Measurements from ENCODE around the gene ECHS1.
A peak's percentile ranks its signal among the peaks of the same experiment; 100 is the strongest.
"Not testable (repeated sequence)": the region's sequence is repeated elsewhere in the genome, so short reads cannot be mapped to it uniquely, and the experiment has no call there.

ECHS1 gene

GRCh38 chr10:133377025-133377817, 4.1 kb upstream of the ECHS1 start:
- no peak for DNase-seq

GRCh38 chr10:133376183-133376582, 3.0 kb upstream of the ECHS1 start:
- DNase-seq = not testable (repeated sequence)

GRCh38 chr10:133375357-133376115, 2.4 kb upstream of the ECHS1 start:
- no peak for DNase-seq

DNA sequence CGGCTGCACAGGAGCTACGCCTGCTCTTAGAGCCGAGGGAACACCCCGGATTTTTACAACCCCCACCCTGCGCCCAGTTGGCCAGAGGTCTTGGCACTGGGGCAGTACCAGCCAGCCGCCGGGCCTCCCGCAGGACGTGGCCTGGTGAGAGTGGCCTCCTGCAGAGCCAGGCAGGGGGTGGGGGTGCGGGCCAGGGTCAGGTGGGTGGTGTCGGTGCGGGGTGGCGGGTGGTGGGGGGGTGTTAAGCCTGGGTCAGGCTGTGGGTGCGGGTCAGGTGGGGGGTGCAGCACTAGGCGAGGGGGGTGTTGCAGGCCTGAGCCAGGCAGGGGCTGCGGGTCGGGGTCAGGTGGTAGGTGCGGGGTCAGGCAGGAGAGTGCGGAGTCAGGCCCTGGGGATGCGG, 647 bp downstream of the ECHS1 start:
- no peak for DNase-seq

GRCh38 chr10:133370030-133370786, 2.9 kb downstream of the ECHS1 start:
- no peak for DNase-seq

GRCh38 chr10:133368153-133368552, 5.0 kb downstream of the ECHS1 start:
- no peak for DNase-seq

DNA sequence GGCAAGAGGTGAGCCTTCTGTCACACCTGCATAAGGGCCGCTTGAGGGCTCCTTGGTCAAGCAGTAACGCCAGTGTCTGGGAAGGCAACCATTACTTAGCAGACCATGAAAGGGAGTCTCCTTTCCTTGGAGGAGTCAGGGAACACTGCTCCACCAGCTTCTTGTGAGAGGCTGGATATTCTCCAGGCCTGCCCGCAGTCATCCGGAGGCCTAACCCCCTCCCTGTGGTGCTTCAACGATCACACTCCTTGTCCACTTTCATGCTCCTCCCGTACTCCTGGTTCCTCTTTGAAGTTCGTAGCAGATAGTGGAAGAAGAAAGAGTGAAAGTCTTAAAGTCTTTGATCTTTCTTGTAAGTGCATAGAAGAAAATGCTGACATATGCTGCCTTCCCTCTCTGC, 5.7 kb downstream of the ECHS1 start:
- DNase-seq = not testable (repeated sequence)

- no peak for DNase-seq
Measured at GRCh38 chr10:133366751-133367150, 6.4 kb downstream of the ECHS1 start.

DNA sequence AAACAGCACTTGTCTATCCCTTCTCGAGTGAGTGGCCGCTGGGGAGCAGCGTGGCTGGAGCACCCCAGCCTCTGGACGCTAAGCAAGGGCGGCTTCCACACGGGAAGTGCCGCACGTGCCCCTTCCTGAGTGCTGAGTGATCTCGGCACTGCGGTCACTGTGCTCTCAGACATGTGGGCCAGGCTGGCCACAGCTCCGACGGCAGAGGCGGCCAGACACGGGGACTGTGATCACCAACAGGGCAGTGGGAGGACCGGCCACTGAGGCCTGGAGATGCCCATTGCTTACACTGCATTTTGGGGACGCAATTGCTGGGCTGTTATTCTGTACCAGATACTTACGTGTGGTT, 7.0 kb downstream of the ECHS1 start:
- no peak for DNase-seq

DNA sequence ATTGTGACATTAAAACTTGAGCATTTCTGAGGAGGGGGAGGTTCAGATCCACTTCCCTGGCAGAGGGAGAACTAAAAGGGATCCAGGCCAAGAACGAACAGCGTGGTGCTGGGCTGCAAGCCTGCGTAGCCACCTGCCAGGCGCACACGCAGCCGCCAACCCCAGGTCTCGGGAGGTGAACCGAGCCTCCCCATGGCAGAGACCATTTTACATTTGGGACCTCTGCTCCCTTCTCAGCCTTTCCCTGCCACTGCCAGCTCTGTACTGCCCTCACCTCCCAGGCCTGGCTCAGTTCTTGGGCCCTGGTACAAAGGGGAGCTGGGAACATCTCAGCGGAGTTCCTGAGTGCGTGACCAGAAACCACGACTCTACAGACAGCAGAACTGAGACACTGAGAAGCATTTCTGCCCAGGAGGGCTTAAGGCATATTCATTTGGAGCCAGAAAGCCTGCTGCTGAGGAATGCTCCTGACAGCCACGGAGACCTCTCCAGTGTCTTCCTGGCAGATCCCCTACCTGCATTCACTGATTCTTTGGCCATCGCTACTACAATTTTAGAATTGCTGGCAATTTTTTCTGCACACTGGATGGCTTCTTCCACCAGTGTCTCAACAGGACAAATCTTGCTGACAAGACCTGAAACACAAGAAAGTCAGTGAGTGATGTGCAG, 7.6 kb downstream of the ECHS1 start:
- no peak for DNase-seq

DNA sequence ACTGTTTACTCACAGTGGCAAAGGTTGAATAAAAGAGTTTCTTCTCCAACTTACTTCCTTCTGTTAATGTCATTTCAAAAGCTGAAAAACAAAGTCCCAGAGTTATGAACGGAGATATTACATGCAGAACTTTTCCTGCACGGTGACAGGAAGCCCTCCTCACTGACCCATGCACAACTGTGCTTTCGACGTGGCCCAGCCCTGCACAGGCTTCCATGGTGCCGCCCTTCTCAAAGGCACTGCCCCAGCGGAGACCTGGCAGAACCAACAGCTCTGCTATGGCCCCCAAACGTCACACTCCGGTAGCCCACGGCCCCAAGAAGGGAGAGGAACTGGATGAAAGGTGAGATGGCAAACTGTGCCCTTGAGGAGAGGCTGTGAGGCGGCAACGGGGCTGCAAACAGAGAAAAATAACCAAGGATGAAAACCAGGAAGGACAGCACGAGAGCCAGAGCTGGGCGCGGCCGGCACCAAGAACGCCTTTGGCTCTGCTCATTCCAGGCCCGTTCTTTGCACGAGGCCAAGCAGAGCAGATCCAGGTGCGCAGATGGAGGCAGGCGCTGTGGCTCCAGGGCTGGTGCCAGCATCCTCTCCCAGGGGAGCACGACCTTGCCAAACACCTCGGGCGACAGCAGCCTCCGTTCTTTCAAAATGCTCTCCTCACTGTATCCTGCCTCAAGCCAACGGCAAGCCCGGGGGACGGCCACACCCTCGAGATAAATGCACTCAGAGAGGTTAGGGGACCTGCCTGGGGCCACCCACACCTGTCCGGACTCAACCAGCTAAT, 8.3 kb downstream of the ECHS1 start:
- DNase-seq = peak; percentile 45

- DNase-seq = no peak
Measured at GRCh38 chr10:133362846-133363245, 10.3 kb downstream of the ECHS1 start.

- DNase-seq = no peak
Measured at GRCh38 chr10:133361773-133362441, 11.2 kb downstream of the ECHS1 start.

DNA sequence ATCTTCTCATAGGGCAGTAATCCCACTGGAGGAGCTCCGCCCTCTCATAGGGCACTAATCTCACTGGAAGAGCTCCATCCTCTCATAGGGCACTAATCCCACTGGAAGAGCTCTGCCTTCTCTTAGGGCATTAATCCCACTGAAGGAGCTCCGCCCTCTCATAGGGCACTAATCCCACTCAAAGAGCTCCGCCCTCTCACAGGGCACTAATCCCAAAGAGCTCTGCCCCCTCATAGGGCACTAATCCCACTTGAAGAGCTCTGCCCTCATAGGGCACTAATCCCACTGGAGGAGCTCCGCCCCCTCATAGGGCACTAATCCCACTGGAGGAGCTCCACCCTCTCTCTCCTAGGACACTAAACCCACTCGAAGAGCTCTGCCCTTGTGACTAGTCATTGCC, 11.9 kb downstream of the ECHS1 start:
- no peak for DNase-seq

DNA sequence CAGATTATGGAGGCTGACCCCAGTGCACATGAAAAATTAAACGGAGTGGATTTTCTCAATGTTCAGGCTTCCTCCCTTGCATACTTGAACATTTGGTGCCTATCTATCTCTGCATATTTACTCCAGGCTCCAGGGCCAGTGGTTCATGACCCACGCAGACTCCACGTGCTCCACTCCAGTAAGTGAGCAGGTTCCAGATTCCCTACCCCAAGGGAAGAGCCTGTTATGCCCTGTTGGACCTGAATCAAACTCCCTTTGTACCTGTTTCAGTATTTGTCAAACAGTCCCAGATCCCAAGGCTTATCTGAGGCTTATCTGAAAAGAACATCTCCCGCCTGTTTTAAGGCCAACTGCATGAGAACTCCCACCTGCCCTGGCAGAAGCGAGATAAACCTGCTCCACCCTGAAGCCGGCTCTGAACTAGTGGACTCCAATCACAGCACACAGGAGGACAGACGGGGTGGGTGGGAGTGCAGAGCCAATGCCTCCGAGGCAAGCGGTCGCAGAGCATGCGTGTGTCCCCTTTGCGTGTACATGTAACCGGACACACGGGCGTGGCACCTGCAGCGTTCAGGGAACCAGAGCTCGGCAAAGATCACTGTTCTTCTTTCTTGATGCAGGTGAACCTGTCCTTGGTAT, 13.1 kb downstream of the ECHS1 start:
- no peak for DNase-seq

DNA sequence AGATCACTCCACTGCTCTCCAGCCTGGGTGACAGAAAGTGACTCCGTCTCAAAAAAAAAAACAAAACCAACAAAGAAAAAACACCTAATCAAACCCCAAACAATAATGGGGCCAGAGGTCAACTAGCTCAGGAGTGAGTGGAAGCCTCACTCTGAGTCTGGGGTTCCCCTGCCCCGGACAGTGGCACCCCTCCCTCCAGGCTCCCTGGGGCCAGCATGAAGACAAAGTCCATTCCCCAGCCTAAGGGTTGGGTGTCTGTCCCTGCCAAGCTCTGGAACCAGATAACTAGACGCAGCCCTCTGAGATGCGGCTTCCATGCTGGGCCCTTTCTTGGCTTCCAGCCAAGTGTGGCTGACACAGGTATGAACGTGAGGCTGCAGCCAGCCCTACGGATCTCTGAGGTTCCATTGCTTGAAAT, 13.6 kb downstream of the ECHS1 start:
- peak; percentile 44 for DNase-seq

DNA sequence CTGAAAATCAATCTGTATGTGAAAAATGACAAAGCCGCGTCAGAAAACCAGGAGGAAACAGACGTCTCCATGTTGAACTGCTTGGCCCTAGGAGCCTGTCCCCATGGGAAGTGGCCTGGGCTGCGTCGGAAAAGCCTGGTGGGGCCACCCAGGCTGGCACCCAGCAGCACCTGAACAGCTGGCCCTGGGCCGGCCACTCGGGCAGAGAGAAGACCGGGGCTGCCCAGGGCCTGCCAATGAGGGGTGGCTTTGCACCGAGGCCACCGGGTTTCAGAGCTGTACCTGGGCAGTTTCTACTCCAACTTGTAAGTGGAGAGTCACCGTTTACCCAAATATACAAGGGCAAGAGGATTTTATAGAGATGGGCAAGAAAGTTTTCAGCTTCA, 14.2 kb downstream of the ECHS1 start:
- no peak for DNase-seq

DNA sequence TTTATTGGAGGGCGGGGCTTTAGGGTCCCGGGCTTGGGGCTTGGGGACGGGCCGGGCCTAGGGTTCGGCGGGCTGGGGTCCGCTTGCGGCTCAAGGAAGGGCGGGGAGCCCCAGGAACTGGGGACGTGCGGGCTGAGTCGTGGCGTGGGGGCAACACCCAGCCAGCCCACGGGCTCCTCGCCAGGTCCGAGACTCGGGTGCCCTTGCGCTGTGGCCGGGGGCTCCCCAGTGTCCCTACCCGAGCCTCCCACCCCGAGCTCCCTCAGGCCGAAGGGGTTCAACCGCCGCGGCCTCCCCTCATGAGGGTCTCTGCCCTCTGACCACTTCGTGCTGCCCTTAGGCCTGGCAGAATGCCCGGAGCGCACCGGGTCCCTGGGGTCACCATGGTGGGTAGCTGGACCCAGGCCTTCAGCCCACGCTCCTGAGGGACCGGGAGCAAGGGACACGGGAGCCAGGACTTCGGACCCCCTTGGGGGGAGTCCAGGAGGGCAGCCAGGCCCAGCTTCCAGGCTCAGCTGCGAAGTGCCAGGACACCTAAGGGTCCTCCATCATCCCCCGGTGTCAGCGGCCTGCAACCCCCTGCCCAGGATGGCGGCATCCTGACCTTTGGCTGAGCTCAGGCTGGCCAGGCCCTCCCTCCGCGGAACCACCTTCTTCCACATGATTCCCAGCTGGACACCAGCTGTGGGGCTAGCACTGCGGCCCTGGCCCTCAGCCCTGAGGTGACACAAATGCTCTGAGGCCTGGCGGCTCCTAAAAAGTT, 14.8 kb downstream of the ECHS1 start:
- DNase-seq = no peak

GRCh38 chr10:133357285-133358161, 15.6 kb downstream of the ECHS1 start, which contains the start of gene FUOM:
TSS of gene FUOM (minus strand) at chr10:133358019. CDS start at chr10:133358007, 12 bp downstream.
- DNase-seq = no peak

Data from NCI-H1105 (cell line).